Bladder microvascular endothelial cell (primary cell): ENCODE measurements around the gene NR1H4. TPM values are rescaled to one million over a fixed set of nuclear protein-coding genes. Genes with fewer than 3 reads are reported as not detected.

Experiments used
- total RNA-seq: library from RNA; depleted of rRNA; stranded (reverse); fragments of >200 nt; gene quantifications from 2 replicates; pipeline ENCODE4 v1.2.3, GENCODE V29; 2014

The NR1H4 gene
- total RNA-seq: not detected in 2 replicates

GRCh38 chr12:100473716-100474150 is at the start of gene NR1H4:
NR1H4 (plus strand) TSS chr12:100473866; CDS start chr12:100493324, 19,458 bp downstream.

GRCh38 chr12:100573292-100574186 is 99.9 kb downstream of the NR1H4 start, which contains the start of gene GAS2L3:
GAS2L3 (plus strand) TSS chr12:100573684; CDS start chr12:100594905, 21,221 bp downstream.

Other genes with a start within 250 kb of the NR1H4 start
- 0.32 and 0.82 TPM in 2 replicates for gene DEPDC4, start 206.8 kb upstream of the NR1H4 start, total RNA-seq
- 27.7 and 40.8 TPM in 2 replicates for gene SCYL2, start 206.7 kb upstream of the NR1H4 start, total RNA-seq
- gene SLC17A8, start 116.8 kb upstream of the NR1H4 start, total RNA-seq: not detected in 2 replicates
- gene GAS2L3, start 99.8 kb downstream of the NR1H4 start, total RNA-seq: 23.3 and 25.3 TPM in 2 replicates